ENCODE data around the gene OVAAL.

- no peak for TF ChIP-seq POLR2A (IDR thresholded peaks at IDR 0.05)
- TF ChIP-seq, protein P1, sequence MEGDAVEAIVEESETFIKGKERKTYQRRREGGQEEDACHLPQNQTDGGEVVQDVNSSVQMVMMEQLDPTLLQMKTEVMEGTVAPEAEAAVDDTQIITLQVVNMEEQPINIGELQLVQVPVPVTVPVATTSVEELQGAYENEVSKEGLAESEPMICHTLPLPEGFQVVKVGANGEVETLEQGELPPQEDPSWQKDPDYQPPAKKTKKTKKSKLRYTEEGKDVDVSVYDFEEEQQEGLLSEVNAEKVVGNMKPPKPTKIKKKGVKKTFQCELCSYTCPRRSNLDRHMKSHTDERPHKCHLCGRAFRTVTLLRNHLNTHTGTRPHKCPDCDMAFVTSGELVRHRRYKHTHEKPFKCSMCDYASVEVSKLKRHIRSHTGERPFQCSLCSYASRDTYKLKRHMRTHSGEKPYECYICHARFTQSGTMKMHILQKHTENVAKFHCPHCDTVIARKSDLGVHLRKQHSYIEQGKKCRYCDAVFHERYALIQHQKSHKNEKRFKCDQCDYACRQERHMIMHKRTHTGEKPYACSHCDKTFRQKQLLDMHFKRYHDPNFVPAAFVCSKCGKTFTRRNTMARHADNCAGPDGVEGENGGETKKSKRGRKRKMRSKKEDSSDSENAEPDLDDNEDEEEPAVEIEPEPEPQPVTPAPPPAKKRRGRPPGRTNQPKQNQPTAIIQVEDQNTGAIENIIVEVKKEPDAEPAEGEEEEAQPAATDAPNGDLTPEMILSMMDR (IDR thresholded peaks at IDR 0.05) = no peak
These were observed 12.8 kb upstream of the OVAAL start for GRCh38 chr1:180545991-180546390.

Measured in right lobe of liver (tissue), 4 donors.